ENCODE results near the gene TRIM7.
"Not testable (repeated sequence)": the region's sequence is repeated elsewhere in the genome, so short reads cannot be mapped to it uniquely, and the experiment has no call there.

Gene TRIM7

DNA sequence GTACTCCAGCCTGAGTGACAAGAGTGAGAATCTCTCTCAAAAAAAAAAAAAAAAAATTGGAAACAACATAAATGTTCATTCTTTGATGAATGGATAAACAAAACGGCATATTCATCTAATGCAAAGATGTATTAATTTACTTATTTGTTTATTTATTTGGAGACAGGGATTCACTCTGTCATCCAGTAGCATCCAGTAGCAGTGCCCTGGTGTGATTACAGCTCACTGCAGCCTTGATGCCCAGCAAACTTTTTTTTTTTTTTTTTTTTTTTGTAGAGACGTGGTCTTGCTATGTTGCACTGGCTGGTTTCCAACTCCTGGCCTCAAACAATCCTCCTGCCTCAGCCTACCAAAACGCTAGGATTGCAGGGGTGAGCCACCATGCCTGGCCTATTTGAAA, 33.2 kb downstream of the TRIM7 start:
- H3K27ac ChIP-seq (ENCODE audit: insufficient read depth, low read length, poor library complexity, severe bottlenecking): no peak overlapping the region
- H3K36me3 ChIP-seq (ENCODE audit: control insufficient read depth, insufficient read depth, low read length): no peaks in the 10 kb centered on the region
- peaks cover 55% of the 10 kb centered on the region for H3K27me3 ChIP-seq (replicated peaks; ENCODE audit: control insufficient read depth, insufficient read depth, low read length, poor library complexity, severe bottlenecking)
- no peak for DNase-seq
- no peak overlapping the region for H3K4me3 ChIP-seq (ENCODE audit: insufficient read depth, low read depth, low read length, poor library complexity, severe bottlenecking)
- peaks cover 5% of the 10 kb centered on the region for H3K4me1 ChIP-seq (ENCODE audit: control insufficient read depth, insufficient read depth, low read length, poor library complexity, severe bottlenecking)
- no peaks in the 10 kb centered on the region for H3K9me3 ChIP-seq (ENCODE audit: control insufficient read depth, low read length)

DNA sequence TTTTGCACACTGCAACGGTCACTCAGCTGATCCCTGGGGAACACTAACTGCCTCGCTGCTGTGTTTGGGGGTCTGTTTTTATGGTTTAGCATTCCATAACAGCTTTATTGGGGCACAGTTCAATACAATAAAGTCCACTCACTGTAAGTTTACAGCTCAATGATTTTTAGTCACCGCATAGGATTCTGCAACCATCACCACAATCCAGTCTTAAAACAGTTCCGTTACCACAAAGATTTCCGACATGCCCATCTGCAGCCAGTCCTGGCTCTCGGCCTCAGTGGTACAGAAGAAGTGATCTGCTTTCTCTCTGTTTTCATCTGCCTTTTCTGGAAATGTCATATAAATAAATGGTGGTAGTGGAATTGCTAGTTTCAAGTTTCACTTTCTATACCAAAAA, 34.0 kb downstream of the TRIM7 start:
- Histone ChIP-seq H3K4me1 (ENCODE audit: control insufficient read depth, insufficient read depth, low read length, poor library complexity, severe bottlenecking) (peaks cover 5% of the 10 kb centered on the region), H3K27ac (ENCODE audit: insufficient read depth, low read length, poor library complexity, severe bottlenecking) (no peak overlapping the region), H3K36me3 (ENCODE audit: control insufficient read depth, insufficient read depth, low read length) (no peaks in the 10 kb centered on the region), H3K9me3 (ENCODE audit: control insufficient read depth, low read length) (no peaks in the 10 kb centered on the region), H3K27me3 (replicated peaks; ENCODE audit: control insufficient read depth, insufficient read depth, low read length, poor library complexity, severe bottlenecking) (peaks cover 55% of the 10 kb centered on the region), H3K4me3 (ENCODE audit: insufficient read depth, low read depth, low read length, poor library complexity, severe bottlenecking) (no peak overlapping the region)
- no peak for DNase-seq

DNA sequence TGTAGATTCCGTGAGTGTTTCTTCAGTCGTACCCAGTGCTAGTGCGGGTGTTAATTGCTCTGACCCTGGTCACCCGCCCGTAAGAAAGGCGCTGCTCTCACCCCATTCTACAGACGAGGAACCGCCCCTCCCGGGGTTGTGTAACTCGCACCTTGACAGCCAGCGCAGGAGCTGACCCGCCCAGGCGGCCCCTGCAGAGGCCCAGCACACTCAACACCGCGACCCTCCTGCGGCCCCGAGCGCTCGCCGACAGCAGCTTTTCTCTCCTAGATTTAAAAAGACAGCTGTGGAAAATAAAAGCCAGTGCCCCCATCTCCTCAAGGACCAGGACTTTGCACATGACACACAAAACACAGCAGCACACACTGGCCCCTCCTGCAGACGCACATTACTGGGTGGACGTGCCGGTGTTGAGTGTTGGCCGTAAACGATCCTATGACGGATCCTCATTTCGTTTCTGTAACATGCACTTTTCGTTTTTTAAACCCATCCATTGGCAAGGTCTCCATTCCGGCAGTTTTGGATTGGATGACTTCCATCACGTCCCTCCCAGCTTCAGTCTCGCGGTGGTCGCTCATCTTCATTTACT, 34.7 kb downstream of the TRIM7 start:
- Histone ChIP-seq H3K27me3 (replicated peaks; ENCODE audit: control insufficient read depth, insufficient read depth, low read length, poor library complexity, severe bottlenecking) (peaks cover 55% of the 10 kb centered on the region), H3K4me3 (ENCODE audit: insufficient read depth, low read depth, low read length, poor library complexity, severe bottlenecking) (no peak overlapping the region), H3K36me3 (ENCODE audit: control insufficient read depth, insufficient read depth, low read length) (no peaks in the 10 kb centered on the region), H3K9me3 (ENCODE audit: control insufficient read depth, low read length) (no peaks in the 10 kb centered on the region), H3K27ac (ENCODE audit: insufficient read depth, low read length, poor library complexity, severe bottlenecking) (no peak overlapping the region), H3K4me1 (ENCODE audit: control insufficient read depth, insufficient read depth, low read length, poor library complexity, severe bottlenecking) (peaks cover 5% of the 10 kb centered on the region)
- no peak for DNase-seq

DNA sequence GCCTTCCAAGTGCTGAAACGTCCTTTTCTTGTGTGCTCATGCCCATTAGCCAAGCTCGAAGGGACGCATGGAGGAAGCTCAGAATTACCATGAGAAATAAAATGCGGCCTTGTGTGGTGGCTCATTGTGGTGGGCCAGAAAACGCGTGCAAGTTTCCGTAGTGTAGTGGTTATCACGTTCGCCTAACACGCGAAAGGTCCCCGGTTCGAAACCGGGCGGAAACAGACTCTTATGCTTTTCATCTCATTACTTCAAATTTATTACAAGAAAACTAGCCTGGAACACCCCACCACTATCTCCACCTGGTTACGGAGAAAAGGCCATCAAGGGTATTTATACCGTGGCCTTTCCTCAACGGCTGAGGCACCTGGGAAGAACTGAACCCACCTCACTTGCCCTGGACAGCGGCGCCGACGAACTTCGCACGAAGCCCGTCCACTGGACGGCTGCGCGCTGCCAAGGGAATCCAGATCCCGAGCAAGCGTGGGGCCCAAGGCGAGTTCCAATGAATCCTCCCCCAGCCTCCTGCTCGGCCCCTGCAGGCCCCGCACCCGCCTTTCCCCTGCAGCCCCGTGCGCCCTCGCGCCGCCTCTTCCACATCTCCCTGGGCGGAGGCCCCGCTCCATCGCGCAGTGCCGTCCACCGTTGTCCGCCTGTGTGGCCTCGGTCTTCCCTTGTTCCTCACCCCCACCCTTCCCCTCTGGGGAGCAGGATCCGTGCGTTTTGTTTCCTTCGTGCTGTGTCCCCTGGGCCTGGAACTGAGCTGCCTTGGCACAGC, 35.3 kb downstream of the TRIM7 start:
- H3K27me3 ChIP-seq (replicated peaks; ENCODE audit: control insufficient read depth, insufficient read depth, low read length, poor library complexity, severe bottlenecking): peaks cover 56% of the 10 kb centered on the region
- H3K27ac ChIP-seq (ENCODE audit: insufficient read depth, low read length, poor library complexity, severe bottlenecking); H3K4me1 ChIP-seq (ENCODE audit: control insufficient read depth, insufficient read depth, low read length, poor library complexity, severe bottlenecking); H3K36me3 ChIP-seq (ENCODE audit: control insufficient read depth, insufficient read depth, low read length); H3K4me3 ChIP-seq (ENCODE audit: insufficient read depth, low read depth, low read length, poor library complexity, severe bottlenecking); H3K9me3 ChIP-seq (ENCODE audit: control insufficient read depth, low read length): not testable (repeated sequence)
- DNase-seq: peak; percentile 41 to 67 (median 42)

DNA sequence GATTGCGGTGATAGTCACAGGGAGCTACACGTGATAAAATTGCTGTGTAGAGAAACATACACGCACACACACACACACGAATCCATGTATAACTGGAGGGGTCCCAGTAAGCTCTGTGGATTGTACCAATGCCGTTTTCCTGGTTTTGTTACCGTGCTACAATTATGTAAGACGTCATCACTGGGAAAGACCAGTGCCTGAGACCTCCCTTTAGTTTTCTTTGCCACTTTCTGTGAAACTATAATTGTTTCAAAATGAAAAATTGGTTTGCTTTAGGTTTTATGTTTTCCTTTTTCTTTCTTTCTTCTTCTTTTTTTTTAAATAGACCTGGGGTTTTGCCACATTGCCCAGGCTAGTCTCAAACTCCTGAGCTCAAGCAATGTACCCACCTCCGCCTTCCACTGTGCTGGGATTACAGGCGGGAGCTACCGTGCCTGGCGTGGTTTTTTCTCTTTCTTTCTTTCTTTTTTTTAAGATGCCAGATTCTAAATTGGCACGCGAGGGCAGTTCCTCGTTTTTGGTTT, 36.3 kb downstream of the TRIM7 start:
- no peak overlapping the region for H3K27ac ChIP-seq (ENCODE audit: insufficient read depth, low read length, poor library complexity, severe bottlenecking)
- no peak overlapping the region for H3K4me3 ChIP-seq (ENCODE audit: insufficient read depth, low read depth, low read length, poor library complexity, severe bottlenecking)
- H3K36me3 ChIP-seq (ENCODE audit: control insufficient read depth, insufficient read depth, low read length): no peaks in the 10 kb centered on the region
- H3K27me3 ChIP-seq (replicated peaks; ENCODE audit: control insufficient read depth, insufficient read depth, low read length, poor library complexity, severe bottlenecking): peaks cover 51% of the 10 kb centered on the region
- peaks cover 5% of the 10 kb centered on the region for H3K4me1 ChIP-seq (ENCODE audit: control insufficient read depth, insufficient read depth, low read length, poor library complexity, severe bottlenecking)
- H3K9me3 ChIP-seq (ENCODE audit: control insufficient read depth, low read length): no peaks in the 10 kb centered on the region
- no peak for DNase-seq

DNA sequence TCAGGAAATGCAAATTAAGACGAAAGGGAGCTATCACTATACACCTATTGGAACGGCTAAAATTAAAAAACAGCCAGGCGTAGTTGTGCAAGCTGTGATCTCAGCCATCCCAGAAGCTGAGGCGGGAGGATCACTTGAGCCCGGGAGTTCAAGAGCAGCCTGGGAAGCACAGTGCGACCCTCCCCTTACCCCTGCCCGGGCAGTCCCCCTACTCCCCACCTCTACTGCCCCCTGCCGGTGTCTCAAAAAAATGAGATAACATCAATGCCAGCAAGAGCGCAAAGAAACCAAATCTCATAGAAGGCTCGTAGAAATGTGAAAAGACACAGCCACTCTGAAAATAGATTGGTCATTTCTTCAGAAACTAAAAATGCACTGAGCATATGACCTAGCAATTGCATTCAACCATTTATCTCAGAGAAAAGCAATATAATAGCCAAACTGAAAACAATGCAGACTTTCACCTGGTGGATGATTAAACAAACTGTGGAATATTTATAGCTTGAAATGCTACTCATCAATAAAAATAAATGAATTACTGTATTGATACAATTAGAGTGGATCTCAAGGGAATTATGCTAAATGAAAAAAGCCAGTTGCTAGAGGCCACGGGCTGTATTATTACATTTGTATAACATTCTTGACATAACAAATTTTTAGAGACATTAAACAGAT, 37.0 kb downstream of the TRIM7 start:
- Histone ChIP-seq H3K27ac (ENCODE audit: insufficient read depth, low read length, poor library complexity, severe bottlenecking) (no peak overlapping the region), H3K4me3 (ENCODE audit: insufficient read depth, low read depth, low read length, poor library complexity, severe bottlenecking) (no peak overlapping the region), H3K36me3 (ENCODE audit: control insufficient read depth, insufficient read depth, low read length) (no peaks in the 10 kb centered on the region), H3K4me1 (ENCODE audit: control insufficient read depth, insufficient read depth, low read length, poor library complexity, severe bottlenecking) (peaks cover 1% of the 10 kb centered on the region), H3K27me3 (replicated peaks; ENCODE audit: control insufficient read depth, insufficient read depth, low read length, poor library complexity, severe bottlenecking) (peaks cover 49% of the 10 kb centered on the region), H3K9me3 (ENCODE audit: control insufficient read depth, low read length) (no peaks in the 10 kb centered on the region)
- no peak for DNase-seq

DNA sequence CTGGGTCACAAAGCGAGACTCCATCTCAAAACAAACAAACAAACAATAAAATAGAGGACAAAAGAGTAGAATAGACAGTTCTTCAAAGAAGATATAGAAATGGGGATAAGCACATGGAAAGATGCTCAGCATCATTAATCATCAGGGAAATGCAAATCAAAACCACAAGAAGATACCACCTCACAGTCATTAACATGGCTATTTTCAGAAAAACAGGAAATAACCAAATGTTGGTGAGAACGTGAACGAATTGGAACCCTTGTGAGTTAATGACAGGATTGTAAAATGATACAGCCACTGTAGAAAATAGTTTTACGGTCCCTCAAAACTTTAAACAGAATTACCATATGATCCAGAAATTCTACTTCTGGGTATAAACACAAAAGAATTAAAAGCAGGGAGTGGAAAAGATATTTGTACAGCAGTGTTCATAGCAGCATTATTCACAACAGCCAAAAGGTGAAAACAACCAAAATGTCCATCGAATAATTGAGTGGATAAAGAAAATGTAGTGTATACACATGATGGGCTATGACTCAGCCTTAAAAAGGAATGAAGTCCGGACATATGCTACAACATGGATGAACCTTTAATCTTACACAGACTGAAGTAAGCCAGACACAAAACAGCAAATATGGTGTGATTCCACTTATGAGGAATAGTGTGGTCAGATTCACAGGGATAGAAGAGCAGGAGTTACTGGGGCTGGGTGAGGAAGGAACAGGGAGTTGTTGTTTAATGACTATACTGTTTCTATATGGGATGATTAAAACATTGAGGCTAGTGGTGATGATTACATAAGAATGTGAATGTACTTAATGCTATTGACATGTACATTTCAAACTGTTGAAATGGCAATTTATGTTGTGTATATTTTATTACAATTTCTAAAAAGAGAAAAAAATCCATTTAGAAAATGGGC, 37.9 kb downstream of the TRIM7 start:
- no peak overlapping the region for H3K27ac ChIP-seq (ENCODE audit: insufficient read depth, low read length, poor library complexity, severe bottlenecking)
- no peaks in the 10 kb centered on the region for H3K9me3 ChIP-seq (ENCODE audit: control insufficient read depth, low read length)
- no peaks in the 10 kb centered on the region for H3K36me3 ChIP-seq (ENCODE audit: control insufficient read depth, insufficient read depth, low read length)
- H3K4me3 ChIP-seq (ENCODE audit: insufficient read depth, low read depth, low read length, poor library complexity, severe bottlenecking): no peak overlapping the region
- peaks cover 44% of the 10 kb centered on the region for H3K27me3 ChIP-seq (replicated peaks; ENCODE audit: control insufficient read depth, insufficient read depth, low read length, poor library complexity, severe bottlenecking)
- DNase-seq: no peak
- no peaks in the 10 kb centered on the region for H3K4me1 ChIP-seq (ENCODE audit: control insufficient read depth, insufficient read depth, low read length, poor library complexity, severe bottlenecking)

DNA sequence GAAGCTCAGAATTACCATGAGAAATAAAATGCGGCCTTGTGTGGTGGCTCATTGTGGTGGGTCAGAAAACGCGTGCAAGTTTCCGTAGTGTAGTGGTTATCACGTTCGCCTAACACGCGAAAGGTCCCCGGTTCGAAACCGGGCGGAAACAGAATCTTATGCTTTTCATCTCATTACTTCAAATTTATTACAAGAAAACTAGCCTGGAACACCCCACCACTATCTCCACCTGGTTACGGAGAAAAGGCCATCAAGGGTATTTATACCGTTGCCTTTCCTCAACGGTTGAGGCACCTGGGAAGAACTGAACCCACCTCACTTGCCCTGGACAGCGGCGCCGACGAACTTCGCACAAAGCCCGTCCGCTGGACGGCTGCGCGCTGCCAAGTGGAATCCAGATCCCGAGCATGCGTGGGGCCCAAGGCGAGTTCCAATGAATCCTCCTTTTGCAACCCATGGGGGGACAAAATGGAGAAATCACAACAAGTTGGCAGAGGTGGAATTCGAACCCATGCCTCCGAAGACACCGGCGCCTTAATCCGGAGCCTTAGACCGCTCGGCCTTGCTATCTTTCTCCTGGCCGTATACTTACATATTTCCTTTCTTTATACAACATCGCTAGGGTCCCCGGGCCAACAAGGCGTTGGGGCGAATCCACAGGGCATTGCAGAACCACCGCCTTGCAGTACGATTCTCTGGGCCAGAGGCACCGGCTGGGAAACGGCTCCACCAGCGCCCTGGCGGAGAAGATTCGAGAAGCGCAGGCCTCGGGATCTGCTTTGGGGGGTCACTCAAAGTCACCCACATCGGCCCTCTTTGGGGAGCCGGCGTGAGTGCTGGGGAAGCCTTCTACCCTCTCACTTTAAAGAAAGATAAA, 40.7 kb downstream of the TRIM7 start:
- DNase-seq: no peak

More for the DNA sequence above, 40.7 kb downstream of the TRIM7 start:
- Histone ChIP-seq H3K4me1 (ENCODE audit: control insufficient read depth, insufficient read depth, low read length, poor library complexity, severe bottlenecking) (peaks cover 11% of the 10 kb centered on the region), H3K27ac (ENCODE audit: insufficient read depth, low read length, poor library complexity, severe bottlenecking) (no peak overlapping the region), H3K36me3 (ENCODE audit: control insufficient read depth, insufficient read depth, low read length) (no peaks in the 10 kb centered on the region), H3K27me3 (replicated peaks; ENCODE audit: control insufficient read depth, insufficient read depth, low read length, poor library complexity, severe bottlenecking) (peaks cover 21% of the 10 kb centered on the region), H3K4me3 (ENCODE audit: insufficient read depth, low read depth, low read length, poor library complexity, severe bottlenecking) (no peak overlapping the region), H3K9me3 (ENCODE audit: control insufficient read depth, low read length) (no peaks in the 10 kb centered on the region)
